Amygdala (tissue), 56 donors: ENCODE results near the gene STX1A.
"Not testable (repeated sequence)": the region's sequence is repeated elsewhere in the genome, so short reads cannot be mapped to it uniquely, and the experiment has no call there.

ENCODE experiments used
- DNase-seq, 56 donors: peaks; one replicate each; lab custom pipeline; 2025; lab: John Stamatoyannopoulos, UW

The STX1A gene

GRCh38 chr7:73660594-73660993 is 58.9 kb downstream of the STX1A start:
- not testable (repeated sequence) for DNase-seq

DNA sequence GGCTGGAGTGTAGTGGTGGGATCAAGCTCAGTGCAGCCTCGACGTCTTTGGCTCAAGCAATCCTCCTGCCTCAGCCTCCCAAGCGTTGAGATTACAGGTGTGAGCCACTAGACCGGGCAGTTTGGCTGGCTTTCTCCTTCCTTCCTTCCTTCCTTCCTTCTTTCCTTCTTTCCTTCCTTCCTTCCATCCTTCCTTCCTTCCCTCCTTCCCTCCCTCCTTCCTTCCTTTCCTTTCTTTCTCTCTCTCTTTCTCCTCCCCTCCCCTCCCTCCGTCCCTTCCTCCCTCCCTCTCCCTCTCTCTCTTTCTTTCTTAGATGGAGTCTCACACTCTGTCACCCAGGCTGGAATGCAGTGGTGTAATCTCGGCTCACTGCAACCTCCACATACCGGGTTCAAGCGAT is 59.5 kb downstream of the STX1A start:
- DNase-seq = no peak

GRCh38 chr7:73655309-73655708 is 64.2 kb downstream of the STX1A start:
- DNase-seq = not testable (repeated sequence)

GRCh38 chr7:73652541-73652949 is 66.9 kb downstream of the STX1A start:
- DNase-seq = no peak

GRCh38 chr7:73650524-73650923 is 68.9 kb downstream of the STX1A start:
- DNase-seq = no peak

DNA sequence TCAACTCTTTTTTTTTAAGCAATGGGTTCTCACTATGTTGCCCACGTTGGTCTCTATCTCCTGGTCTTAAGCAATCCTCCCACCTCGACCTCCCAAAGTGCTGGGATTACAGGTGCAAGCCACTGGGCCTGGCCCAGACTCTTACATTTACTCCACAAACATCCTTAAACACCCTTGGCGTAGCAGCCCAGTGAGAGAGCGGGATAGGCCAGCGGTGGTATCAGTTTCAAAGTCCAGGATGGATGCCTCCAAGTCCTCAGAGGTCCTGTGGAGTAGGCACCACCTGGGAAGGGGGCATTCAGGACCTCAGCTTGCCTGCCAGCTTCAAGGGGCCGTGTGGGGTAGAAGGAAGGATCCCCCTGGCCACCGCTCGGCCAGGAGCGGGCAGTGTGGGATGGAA is 69.9 kb downstream of the STX1A start:
- no peak for DNase-seq
